DOHH2 (cell line): ENCODE data around the gene C11orf52.

ENCODE experiments used
- H3F3A ChIP-seq: fragments of 200-600 bp; sonication (generic), shearing (Covaris generic); 2 replicates; pipeline ENCODE4 v1.6.0; 2016; ENCODE audit warnings: antibody characterized with exemption, mild to moderate bottlenecking; ENCODE audit not compliant: control insufficient read depth, insufficient read depth
- H3K27ac ChIP-seq: fragments of 200-600 bp; sonication (generic); 2 replicates; pipeline ENCODE4 v1.5.1; 2014; ENCODE audit warnings: low read depth, mild to moderate bottlenecking, low read length, moderate library complexity
- H3K27me3 ChIP-seq: fragments of 200-600 bp; sonication (generic); 2 replicates; pipeline ENCODE4 v1.6.1; 2014; ENCODE audit warnings: mild to moderate bottlenecking, low read length, mixed read lengths; ENCODE audit not compliant: control insufficient read depth
- H3K36me3 ChIP-seq: fragments of 200-600 bp; sonication (generic); 2 replicates; pipeline ENCODE4 v1.6.1; 2014; ENCODE audit warnings: mild to moderate bottlenecking, low read length, moderate library complexity, mixed read lengths; ENCODE audit not compliant: control insufficient read depth
- H3K4me1 ChIP-seq: fragments of 200-600 bp; sonication (generic); 2 replicates; pipeline ENCODE4 v1.6.1; 2014; ENCODE audit warnings: mild to moderate bottlenecking, low read length, mixed read lengths; ENCODE audit not compliant: control insufficient read depth
- H3K4me2 ChIP-seq: fragments of 200-600 bp; sonication (generic); 2 replicates; pipeline ENCODE4 v1.6.0; 2014; ENCODE audit warnings: mild to moderate bottlenecking, low read length, moderate library complexity
- H3K4me3 ChIP-seq: fragments of 200-600 bp; sonication (generic); 2 replicates; pipeline ENCODE4 v1.5.1; 2014; ENCODE audit warnings: mild to moderate bottlenecking, low read length, mixed read lengths
- H3K79me2 ChIP-seq: fragments of 200-600 bp; sonication (generic); 2 replicates; pipeline ENCODE4 v1.6.1; 2014; ENCODE audit warnings: mild to moderate bottlenecking, low read length, mixed read lengths; ENCODE audit not compliant: control insufficient read depth
- H3K9me2 ChIP-seq: fragments of 200-600 bp; sonication (generic); replicated peaks from 2 replicates; pipeline ENCODE4 v1.6.1; 2014; ENCODE audit warnings: mild to moderate bottlenecking, low read length, mixed read lengths; ENCODE audit not compliant: control insufficient read depth
- H3K9me3 ChIP-seq: fragments of 200-600 bp; sonication (generic); 2 replicates; pipeline ENCODE4 v1.6.1; 2014; ENCODE audit warnings: antibody characterized with exemption, low read length, mixed read lengths; ENCODE audit not compliant: control insufficient read depth, insufficient read depth
- H4K20me1 ChIP-seq: fragments of 200-600 bp; sonication (generic); 2 replicates; pipeline ENCODE4 v1.6.0; 2014; ENCODE audit warnings: low read depth, mild to moderate bottlenecking, antibody characterized with exemption, low read length, moderate library complexity; ENCODE audit not compliant: control insufficient read depth, insufficient read depth
- EZH2phosphoT487 ChIP-seq: fragments of 200-600 bp; sonication (generic); IDR thresholded peaks from 2 replicates; pipeline ENCODE4 v1.6.1; 2017; ENCODE audit warnings: borderline replicate concordance, mild to moderate bottlenecking, antibody characterized with exemption, low read length, moderate library complexity, mixed read lengths
- TF ChIP-seq, protein P1 (sequence below): fragments of 200-600 bp; sonication (generic); IDR thresholded peaks from one replicate; pipeline ENCODE4 v1.5.1; 2014; ENCODE audit warnings: antibody characterized with exemption, mild to moderate bottlenecking, low read depth, low read length; ENCODE audit not compliant: poor library complexity, severe bottlenecking

C11orf52 gene

GRCh38 chr11:111975076-111975806 lies 56.5 kb downstream of the C11orf52 start:
- no peak overlapping the region for H3K27ac ChIP-seq

GRCh38 chr11:111976119-111976766 lies 57.5 kb downstream of the C11orf52 start:
- Histone ChIP-seq H4K20me1 (no peaks in the 10 kb centered on the region), H3K9me2 (no peaks in the 10 kb centered on the region), H3K79me2 (no peaks in the 10 kb centered on the region), H3K27me3 (peaks cover 10% of the 10 kb centered on the region), H3F3A (no peaks in the 10 kb centered on the region), H3K4me3 (no peak overlapping the region), H3K4me2 (no peak overlapping the region), H3K27ac (no peak overlapping the region), H3K36me3 (no peaks in the 10 kb centered on the region), H3K4me1 (peaks cover 11% of the 10 kb centered on the region), H3K9me3 (no peaks in the 10 kb centered on the region)
- TF ChIP-seq, protein P1, sequence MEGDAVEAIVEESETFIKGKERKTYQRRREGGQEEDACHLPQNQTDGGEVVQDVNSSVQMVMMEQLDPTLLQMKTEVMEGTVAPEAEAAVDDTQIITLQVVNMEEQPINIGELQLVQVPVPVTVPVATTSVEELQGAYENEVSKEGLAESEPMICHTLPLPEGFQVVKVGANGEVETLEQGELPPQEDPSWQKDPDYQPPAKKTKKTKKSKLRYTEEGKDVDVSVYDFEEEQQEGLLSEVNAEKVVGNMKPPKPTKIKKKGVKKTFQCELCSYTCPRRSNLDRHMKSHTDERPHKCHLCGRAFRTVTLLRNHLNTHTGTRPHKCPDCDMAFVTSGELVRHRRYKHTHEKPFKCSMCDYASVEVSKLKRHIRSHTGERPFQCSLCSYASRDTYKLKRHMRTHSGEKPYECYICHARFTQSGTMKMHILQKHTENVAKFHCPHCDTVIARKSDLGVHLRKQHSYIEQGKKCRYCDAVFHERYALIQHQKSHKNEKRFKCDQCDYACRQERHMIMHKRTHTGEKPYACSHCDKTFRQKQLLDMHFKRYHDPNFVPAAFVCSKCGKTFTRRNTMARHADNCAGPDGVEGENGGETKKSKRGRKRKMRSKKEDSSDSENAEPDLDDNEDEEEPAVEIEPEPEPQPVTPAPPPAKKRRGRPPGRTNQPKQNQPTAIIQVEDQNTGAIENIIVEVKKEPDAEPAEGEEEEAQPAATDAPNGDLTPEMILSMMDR: no peak
- no peak for TF ChIP-seq EZH2phosphoT487

More at GRCh38 chr11:111975076-111975806, 56.5 kb downstream of the C11orf52 start:
- no peak overlapping the region for H3K4me2 ChIP-seq
- no peaks in the 10 kb centered on the region for H4K20me1 ChIP-seq
- H3F3A ChIP-seq: no peaks in the 10 kb centered on the region
- H3K27me3 ChIP-seq: peaks cover 10% of the 10 kb centered on the region
- H3K36me3 ChIP-seq: no peaks in the 10 kb centered on the region
- no peak for TF ChIP-seq EZH2phosphoT487
- TF ChIP-seq, protein P1: no peak
- no peaks in the 10 kb centered on the region for H3K79me2 ChIP-seq
- H3K9me3 ChIP-seq: no peaks in the 10 kb centered on the region
- H3K4me1 ChIP-seq: peaks cover 11% of the 10 kb centered on the region
- no peaks in the 10 kb centered on the region for H3K9me2 ChIP-seq
- H3K4me3 ChIP-seq: no peak overlapping the region
